Islet of Langerhans (tissue), 1 donor: ENCODE data around the gene PIBF1.
"Not testable (repeated sequence)": the region's sequence is repeated elsewhere in the genome, so short reads cannot be mapped to it uniquely, and the experiment has no call there.

Experiments used
- FAIRE-seq: peaks from one replicate; lab custom pipeline; 2011; peaks lifted over from hg19 to GRCh38; lab: Jason Lieb, UNC

PIBF1 gene

DNA sequence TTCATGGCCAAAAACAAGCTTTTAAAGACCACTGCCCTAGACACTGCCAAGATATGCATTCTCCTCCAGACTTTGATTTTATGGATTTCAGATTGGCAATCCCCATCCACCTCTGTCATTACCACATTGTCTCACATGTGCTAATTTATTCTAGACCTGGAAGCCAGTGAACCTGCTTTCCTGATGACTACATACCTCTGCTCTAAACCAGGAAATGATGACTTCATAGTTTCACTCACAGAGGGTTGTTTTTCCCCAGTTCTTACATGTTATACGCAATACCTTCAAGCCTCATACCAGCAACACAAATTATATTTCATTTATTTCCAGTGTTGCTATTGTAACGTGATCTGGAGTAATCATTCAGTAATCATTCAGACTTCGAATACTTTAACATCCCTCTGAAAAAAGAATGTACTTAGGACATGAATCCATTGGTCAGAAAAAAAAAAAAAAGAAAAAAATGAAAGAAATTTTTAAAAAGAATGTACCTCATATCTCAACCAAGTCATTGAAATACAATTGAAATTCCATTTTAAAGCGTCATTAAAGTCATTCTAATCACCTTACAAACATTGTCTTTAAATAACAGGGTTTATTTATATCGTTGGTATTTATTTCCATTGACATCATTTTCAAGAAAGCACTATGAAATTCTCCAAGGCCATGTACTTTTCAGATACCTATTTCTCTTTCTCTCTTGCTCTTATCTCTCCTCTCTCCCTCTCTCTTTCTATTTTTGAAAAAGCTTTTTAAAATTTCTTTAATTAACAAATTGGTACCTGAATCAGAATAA lies 243.5 kb downstream of the PIBF1 start:
- FAIRE-seq, result no peak

DNA sequence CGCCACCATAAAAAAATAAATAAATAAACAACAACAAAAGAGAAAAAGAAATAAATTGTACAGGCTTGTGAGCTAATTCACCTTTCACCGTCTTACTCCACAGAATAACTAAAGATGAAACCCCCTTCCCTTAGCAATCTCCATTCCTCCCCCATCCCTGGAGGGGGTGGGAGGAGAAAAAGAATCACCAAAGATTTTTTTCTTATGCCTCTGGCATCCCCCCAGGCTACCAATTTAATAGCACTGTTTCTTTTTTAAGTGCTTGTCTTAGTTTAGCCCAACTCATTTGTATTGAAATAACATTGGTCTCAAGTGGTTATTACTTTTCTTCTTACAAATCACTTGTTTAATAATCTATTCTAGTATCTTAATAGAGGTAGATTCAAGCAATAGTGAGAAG lies 253.0 kb downstream of the PIBF1 start:
- FAIRE-seq, result no peak

DNA sequence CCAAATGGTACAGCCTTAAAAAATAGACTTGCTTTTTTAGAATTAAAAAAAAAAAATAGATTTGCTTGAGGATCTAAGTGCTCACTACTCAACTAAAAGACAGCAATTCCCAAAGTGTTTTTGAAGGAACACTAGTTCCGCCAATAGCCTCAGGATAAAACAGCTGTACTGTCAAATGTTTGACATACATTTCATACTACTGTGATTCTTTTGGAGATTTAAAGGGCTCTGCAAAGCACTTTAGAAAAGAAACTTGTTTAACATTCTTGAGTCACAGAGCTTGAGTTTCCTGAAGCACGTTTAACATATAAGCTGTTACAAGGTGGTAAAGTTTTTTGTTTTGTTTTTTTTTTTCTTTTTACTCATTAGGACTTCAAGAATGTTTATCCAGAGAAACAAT lies 253.7 kb downstream of the PIBF1 start:
- no peak for FAIRE-seq

DNA sequence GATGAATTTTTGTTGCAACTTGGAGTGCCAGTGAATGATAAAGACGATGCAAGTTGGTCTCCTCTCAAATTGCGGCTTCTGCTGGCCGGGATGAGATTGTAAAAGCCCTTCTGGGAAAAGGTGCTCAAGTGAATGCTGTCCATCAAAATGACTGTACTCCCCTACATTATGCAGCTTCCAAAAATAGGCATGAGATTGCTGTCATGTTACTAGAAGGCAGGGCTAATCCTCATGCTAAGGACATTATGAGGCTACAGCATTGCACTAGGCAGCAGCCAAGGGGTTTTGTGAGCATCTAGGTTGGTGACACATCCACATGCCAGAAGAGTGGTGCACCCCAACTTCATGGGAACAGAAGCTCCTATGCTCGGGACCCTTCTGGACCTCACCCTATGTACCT lies 254.6 kb downstream of the PIBF1 start:
- FAIRE-seq, result no peak

DNA sequence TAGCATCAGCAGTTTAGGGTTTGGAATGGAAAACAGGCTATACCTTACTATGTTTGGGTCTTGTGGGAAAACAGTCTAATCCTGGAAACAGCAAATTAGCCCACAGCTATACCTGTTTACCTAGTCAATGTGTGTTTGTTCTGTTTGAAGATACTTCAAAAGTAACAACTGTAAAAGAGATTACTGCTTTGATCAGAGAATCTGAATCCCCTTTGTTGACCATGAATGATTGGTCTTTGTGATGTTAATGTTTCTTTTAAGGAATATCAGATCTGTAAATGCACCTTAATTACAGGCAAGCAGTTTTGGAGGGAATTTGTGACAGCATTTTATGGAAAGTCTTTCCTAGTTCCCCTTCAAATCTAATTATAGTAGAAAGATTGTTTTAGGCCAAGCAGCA lies 256.1 kb downstream of the PIBF1 start:
- FAIRE-seq, result no peak

DNA sequence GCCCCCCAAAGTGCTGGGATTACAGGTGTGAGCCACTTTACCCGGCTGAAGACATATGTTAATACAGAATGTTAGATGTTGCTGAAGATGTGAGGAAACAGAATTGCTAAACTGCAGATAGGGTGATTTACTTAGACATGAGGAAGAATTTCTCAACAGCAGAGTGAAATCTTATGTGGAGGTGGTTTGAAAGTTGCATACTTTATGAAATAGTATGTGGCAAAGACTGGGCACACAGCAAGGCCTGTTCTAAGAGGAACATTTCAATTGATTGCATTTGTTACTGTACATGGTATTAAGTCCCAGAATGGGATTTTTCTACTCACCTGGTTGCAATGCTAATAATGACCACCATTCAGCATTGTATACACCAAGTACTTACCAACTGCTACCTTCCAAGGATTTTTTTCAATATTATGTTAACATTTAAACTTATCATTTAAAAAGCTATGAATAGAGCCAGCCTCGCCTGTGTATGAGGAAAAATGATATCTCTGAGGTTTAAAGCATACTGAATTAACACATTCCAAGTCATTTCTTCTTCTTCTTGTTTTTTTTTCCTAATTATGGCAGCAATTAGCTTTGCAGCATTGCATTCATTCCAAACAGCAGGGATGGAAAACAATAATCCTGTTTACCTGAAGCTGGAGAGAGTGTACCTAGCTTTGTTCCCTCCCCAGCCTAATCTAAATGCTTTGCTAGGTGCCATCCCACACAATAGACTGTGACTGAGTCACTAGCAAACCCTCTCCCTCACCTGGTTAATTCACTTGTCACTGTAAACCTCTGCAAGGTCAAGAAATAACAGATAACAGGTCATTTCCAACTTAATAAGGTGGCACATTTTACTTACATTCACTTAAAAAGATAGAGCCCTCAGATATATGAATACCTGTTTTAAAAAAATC lies 257.5 kb downstream of the PIBF1 start:
- no peak for FAIRE-seq

DNA sequence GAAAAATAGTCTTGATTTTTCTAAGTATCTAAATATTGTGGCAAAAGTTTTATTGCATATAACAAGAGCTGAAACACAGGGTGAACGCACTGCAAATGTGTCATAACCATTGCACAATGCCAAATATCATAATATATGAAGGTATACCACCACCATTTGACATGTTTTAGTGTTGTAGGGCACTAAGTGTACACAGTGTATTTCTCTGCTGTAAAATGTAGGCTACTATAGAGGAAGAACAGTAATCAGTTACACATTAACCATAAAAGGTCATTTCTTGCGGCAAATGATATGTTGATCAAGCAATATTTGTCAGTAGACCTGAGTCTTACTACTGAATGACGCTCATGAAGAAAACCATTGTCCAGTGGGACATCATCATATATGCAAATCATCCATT lies 258.6 kb downstream of the PIBF1 start:
- FAIRE-seq, result no peak

DNA sequence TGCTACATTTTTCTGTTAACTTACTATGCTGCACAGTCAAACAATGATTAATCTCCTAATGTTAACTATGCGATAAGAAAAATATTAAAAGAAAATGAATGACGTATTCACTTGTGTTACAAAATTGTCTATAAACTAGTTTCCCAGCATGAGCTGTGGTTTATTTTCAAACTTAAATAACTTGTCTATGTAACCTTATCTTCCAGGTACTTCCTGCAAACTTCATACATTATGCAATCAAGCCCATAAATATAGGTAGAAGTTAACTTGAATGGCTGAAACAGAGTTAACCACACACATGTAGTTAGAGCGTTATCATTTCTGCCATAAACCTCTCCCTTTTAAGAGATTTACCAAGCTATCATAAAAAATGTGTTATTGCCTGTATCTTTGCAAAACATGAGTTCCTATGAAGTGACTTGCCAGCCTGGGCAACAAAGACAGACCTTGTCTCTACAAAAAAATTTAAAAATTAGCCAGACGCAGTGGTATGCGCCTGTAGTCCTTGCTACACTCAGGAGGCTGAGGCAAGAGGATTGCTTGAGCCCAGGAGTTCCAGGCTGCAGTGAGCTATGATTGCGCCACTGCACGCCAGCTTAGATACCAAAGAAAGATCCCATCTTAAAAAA lies 259.1 kb downstream of the PIBF1 start:
- FAIRE-seq, result no peak

DNA sequence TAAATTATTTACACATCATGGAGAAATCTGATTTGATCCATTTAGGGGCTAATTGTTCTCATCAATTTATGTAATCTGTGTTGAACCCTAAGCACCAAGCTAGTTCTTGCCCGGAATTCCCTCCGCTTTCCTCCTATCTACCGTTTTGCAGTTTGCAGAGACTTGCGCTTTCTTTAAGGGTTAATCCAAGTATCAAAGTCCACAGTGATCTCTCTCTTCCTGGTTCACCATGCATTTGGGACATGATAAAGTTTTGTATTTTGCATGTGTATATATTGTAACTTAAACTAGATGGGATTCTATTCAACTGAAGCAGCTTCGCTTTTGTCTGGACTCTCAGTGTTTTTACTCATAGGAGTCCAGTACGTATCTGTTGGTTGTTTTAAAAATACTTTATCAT lies 263.1 kb downstream of the PIBF1 start:
- FAIRE-seq, result no peak

DNA sequence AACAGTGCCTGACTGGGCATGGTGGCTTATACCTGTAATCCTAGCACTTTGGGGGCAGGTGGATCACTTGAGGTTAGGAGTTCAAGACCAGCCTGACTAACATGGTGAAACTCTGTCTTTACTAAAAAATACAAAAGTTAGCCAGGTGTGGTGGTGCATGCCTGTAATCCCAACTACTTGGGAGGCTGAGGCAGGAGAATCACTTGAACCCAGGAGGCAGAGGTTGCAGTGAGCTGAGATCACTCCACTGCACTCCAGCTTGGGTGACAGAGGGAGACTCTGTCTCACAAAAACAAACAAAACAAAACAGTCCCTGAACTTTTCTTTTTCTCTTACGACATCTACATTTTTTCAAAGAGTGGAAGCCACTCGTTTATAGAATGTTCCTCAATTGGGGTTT lies 266.7 kb downstream of the PIBF1 start:
- FAIRE-seq, result not testable (repeated sequence)

DNA sequence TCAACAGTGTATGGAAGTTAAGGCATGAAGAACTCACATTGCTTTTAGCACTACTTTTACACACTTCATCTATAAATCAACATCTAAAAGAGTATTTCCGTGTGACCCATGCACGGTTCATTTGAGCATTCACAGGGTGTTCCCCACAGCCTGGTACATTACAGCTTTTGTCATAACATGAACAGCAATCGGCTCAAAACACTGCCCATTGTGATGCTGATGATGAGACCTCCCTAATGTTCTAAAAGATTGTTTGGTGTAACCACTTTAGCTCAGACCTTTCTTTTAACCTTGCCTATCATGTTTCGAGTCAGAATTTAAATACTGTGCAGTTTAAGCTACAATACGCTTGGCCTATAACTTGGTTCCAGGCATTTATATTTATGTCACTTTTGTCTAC lies 272.8 kb downstream of the PIBF1 start:
- no peak for FAIRE-seq

DNA sequence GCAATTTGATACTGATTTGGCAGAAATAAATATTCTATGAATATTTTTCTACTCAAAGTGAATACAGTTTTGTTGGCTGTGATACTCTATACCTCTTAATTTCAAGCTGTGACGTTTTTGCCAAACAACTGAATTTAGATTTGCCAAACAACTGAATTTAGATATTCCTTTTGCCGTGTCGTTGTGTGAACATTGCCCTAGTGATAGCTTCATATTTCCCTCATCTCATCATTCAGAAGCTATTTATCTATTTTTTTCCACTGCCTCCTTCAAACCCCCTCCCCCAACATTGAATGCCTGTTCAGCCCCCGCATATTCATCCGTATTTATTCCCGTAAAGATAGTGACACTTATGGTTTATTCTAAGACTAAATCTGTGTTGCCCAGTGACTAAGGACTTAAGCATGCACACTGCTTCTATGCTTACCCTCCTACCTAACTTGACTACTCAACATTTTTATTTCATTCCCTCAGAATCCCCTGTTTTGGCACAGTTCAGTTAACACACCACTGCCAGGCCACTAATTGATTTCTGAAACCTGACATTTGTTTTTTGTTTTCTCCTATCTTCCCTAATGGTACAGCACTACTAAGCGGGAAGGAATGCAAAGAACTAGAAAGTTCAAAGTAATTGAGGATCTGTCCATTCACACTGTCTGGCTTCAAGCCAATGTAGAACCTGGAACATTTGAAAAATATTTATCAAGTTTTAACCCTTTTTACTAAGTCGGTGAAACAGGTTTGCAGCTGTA lies 274.1 kb downstream of the PIBF1 start:
- FAIRE-seq, result no peak

DNA sequence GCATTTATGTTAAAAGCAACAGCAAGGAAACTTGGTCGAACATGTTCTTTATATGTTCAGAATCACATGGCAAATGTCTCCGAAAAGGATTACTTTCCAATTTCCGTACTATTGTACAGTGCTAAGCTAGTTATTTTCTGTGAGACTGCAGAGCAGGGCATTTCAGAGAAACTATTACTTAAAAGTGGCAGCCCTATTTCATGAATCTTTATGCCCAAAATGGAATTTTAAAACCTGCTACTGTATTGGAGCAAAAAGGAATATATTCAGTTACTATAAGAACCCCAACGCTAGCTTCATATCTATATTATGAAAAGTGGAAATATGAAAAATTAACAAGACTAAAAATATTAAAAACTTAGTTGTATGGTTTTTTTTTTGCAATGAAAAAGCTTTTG lies 274.6 kb downstream of the PIBF1 start:
- FAIRE-seq, result peak; percentile 13

DNA sequence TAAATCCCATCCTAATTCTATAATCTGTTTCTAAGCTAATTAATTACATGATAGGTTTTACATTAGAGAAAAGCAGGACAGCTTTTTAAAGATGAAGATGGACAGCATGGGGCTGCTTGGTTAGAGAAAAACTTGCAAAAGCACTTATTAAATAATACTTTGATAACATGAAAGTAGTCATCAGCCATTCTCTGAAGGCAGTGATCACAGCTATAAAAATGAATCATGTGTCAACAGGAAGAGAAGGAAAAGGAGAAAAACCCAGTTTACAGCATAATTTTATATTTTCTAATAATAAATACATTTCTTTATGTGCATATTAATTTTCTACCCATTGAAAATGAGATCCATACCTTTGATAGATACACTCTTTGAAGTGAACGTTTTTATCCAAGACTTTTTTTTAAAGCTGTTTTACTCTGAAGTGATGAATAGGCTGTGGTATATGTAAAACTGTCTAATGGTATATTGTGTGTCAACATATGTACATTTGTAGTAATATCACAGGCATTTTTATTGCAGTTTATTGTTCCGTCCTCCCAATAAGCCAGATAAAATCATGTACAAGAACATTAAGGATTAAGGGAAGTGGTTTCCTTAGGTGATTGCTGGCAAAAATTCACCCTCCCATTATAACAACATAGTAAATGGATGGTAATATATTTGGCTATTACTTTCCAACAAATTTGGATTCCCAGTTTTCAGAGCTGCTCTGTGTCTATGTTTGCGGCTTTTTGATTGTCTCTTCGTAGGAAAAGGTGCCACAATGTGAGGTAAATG lies 275.5 kb downstream of the PIBF1 start:
- FAIRE-seq, result peak; percentile 17

DNA sequence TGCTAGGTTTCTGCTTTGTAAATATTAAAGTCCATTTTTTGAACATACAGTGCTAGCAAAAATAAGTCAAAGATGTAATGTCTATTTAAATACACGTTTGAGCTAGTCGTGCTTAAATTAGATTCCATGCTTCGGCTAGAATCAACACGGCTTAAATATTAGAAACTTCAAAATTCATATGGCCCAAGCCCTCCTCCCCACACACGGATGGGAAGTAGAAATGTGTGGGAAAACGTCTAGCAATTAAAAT lies 276.1 kb downstream of the PIBF1 start:
- FAIRE-seq, result no peak

DNA sequence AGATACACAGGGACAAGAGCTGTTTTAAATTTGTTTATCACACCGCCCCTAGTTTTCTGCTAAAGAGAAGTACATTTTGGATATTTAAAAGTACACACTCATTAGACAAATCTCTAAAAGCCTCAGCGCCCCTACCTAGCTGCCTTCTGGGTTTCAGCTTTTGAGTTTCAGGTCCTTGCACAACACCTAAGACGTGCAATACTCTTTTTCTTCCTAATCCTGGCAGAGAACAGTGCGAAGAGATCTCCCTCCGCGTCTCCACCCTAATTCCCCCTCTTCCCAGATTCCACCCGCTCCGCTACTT lies 276.5 kb downstream of the PIBF1 start:
- FAIRE-seq, result no peak

DNA sequence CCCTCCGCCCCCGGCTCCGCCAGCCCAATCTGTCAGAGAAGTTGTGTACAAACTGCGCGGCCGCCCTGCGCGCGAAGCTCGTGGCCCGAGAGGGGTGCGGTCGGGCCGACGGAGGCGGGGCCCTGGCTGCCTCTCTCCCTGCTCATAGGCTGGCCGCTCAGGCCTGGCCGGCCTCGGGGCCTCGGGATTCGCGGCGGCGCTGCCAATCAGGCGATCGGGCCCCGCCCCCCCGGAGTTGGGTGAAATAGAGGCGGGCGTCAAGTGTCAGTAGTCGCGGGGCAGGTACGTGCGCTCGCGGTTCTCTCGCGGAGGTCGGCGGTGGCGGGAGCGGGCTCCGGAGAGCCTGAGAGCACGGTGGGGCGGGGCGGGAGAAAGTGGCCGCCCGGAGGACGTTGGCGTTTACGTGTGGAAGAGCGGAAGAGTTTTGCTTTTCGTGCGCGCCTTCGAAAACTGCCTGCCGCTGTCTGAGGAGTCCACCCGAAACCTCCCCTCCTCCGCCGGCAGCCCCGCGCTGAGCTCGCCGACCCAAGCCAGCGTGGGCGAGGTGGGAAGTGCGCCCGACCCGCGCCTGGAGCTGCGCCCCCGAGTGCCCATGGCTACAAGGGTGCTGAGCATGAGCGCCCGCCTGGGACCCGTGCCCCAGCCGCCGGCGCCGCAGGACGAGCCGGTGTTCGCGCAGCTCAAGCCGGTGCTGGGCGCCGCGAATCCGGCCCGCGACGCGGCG lies 277.0 kb downstream of the PIBF1 start, which contains the start of gene KLF5:
KLF5 (plus strand) TSS at position 270 of the 724 bp plus-strand sequence; CDS start at position 593, 323 bp downstream.
- FAIRE-seq, result no peak

DNA sequence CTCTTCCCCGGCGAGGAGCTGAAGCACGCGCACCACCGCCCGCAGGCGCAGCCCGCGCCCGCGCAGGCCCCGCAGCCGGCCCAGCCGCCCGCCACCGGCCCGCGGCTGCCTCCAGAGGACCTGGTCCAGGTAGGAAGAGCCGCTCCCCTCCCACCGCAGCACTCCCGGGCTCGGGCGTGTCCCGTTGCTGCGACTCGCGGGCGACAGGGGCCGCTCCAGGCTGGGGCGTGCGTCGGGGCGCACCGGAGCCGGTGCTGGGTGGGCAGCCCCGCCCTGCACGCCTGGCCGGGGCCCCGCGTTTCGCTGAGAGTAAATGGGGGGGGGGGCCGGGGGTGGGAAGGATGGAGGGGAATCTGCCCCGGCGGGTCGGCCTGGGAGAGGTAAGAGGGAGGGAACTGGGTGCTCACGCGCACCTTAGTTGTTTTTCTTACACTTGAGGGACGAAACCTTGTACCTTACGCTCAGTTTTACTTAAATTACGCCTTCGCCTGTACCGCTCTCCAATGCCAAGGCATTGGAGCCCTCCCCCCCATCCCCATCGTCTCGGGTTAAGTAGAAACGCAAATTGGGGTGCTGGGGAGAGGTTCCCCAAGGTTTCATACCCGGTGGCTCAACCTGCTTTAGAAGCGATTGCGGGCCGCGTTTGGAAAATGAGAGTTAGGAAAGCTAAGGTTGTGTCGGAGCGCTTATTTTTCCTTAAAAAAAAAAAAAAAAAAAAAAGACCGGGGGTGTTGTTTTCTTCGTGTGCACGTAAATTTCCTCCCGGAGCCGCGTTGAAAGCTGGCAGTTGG lies 277.7 kb downstream of the PIBF1 start:
- FAIRE-seq, result no peak

DNA sequence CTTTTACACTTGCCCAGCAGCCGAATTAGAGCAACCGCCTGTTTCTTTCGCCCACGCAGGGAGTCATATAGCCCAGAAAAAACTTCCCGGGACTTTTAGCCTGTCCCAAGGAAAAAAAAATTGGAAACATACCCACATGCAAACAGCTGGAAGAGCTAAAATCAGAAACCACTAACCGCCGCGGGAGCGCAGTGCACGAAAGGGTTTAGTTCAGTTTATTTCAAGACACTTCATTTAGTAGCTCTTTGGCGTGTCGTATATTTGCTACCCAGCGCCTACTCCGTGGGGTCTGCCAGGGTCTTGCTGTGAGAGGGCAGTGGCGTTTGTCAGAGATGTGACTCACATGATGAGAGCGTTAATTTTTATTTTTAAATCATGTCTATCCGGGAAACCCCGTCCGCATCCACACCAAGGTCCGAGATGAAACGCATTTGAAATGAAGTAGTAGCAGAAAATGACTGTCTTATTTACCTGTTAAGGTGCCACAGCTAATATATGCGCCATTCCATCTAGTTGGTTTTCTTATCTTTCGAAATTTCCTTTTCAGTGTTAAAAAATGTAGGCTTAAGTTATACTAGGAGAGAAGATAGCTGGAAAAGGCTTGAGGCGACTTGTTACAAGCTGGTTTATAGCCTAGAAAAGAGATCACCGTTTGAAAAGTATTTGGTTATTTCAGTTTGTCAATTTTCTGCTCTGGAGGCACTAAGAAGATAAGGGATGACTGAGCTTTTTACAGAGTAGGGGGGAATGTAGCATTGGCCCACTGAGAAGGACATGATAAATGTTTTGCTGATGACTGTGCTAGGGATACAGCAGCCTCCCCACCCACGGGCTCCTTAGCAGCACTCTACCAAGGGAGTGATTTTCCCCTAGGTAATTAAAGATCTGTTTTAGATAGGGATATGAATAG lies 278.6 kb downstream of the PIBF1 start:
- peak; percentile 71 for FAIRE-seq
